Keratinocyte (primary cell): Measurements from ENCODE around the gene KRTAP9-1. TPM values are rescaled to one million over a fixed set of nuclear protein-coding genes. Genes with fewer than 3 reads are reported as not detected.

Experiments
- DNase-seq: peaks from one replicate; pipeline ENCODE4 v3.0.0-alpha.2; 2011; ENCODE audit warnings: low read depth, missing footprints, low spot score
- FAIRE-seq: peaks from 2 replicates; lab custom pipeline; 2011; peaks lifted over from hg19 to GRCh38; lab: Jason Lieb, UNC
- H2AFZ ChIP-seq: 2 replicates; pipeline ENCODE4 v1.6.0; 2012; ENCODE audit warnings: low read length, control low read depth, inconsistent platforms; ENCODE audit not compliant: control insufficient read depth
- H3K27ac ChIP-seq: 2 replicates; pipeline ENCODE4 v1.5.1; 2011; ENCODE audit warnings: low read length; ENCODE audit not compliant: control insufficient read depth, insufficient read depth
- H3K27me3 ChIP-seq: 3 replicates; pipeline ENCODE4 v1.6.0; 2011; ENCODE audit warnings: low read length; ENCODE audit not compliant: control insufficient read depth, insufficient read depth; ENCODE audit errors: extremely low read depth
- H3K36me3 ChIP-seq, 2 experiments: 2 replicates in 1 of 2; 3 replicates in 1 of 2; pipeline ENCODE4 v1.5.1; 2011; ENCODE audit warnings: low read length in 2 of 2, mild to moderate bottlenecking in 1 of 2; ENCODE audit not compliant: control insufficient read depth in 2 of 2, insufficient read depth in 2 of 2; ENCODE audit errors: extremely low read depth in 1 of 2
- H3K4me1 ChIP-seq: 3 replicates; pipeline ENCODE4 v1.5.1; 2011; ENCODE audit warnings: low read length; ENCODE audit not compliant: control insufficient read depth, insufficient read depth; ENCODE audit errors: extremely low read depth
- H3K4me2 ChIP-seq: 3 replicates; pipeline ENCODE4 v1.6.0; 2011; ENCODE audit warnings: low read depth, low read length; ENCODE audit not compliant: control insufficient read depth, insufficient read depth; ENCODE audit errors: extremely low read depth
- H3K4me3 ChIP-seq, 3 experiments: fragments of 200-600 bp in 1 of 3; sonication (generic) in 1 of 3; 2 replicates in 2 of 3; 3 replicates in 1 of 3; pipeline ENCODE4 v1.5.1; 2011 to 2016; ENCODE audit warnings: low read length in 3 of 3, mild to moderate bottlenecking in 3 of 3, control low read depth in 2 of 3, inconsistent platforms in 1 of 3, low read depth in 1 of 3, mixed read lengths in 1 of 3, mixed run types in 1 of 3, moderate library complexity in 1 of 3; ENCODE audit not compliant: control insufficient read depth in 2 of 3, insufficient read depth in 2 of 3; ENCODE audit errors: extremely low read depth in 1 of 3
- H3K79me2 ChIP-seq: 2 replicates; pipeline ENCODE4 v1.6.0; 2012; ENCODE audit warnings: low read length; ENCODE audit not compliant: control insufficient read depth, insufficient read depth
- H3K9ac ChIP-seq: 3 replicates; pipeline ENCODE4 v1.6.0; 2011; ENCODE audit warnings: low read length; ENCODE audit not compliant: control insufficient read depth, insufficient read depth; ENCODE audit errors: extremely low read depth
- H3K9me1 ChIP-seq: 3 replicates; pipeline ENCODE4 v1.6.0; 2011; ENCODE audit warnings: low read length; ENCODE audit not compliant: control insufficient read depth, insufficient read depth; ENCODE audit errors: extremely low read depth
- H3K9me3 ChIP-seq: 2 replicates; pipeline ENCODE4 v1.5.1; 2012; ENCODE audit warnings: low read depth, low read length; ENCODE audit not compliant: control insufficient read depth
- H4K20me1 ChIP-seq: 3 replicates; pipeline ENCODE4 v1.6.0; 2011; ENCODE audit warnings: low read length; ENCODE audit not compliant: control insufficient read depth, insufficient read depth; ENCODE audit errors: extremely low read depth
- CTCF ChIP-seq, 3 experiments: IDR thresholded peaks in 1 of 3; conservative IDR thresholded peaks in 1 of 3; optimal IDR thresholded peaks in 1 of 3; 2 replicates in 2 of 3; 3 replicates in 1 of 3; pipeline versions ENCODE3 to v1.5.1; 2011; ENCODE audit warnings: low read length in 3 of 3, mild to moderate bottlenecking in 3 of 3, moderate library complexity in 2 of 3, control low read depth in 1 of 3, inconsistent platforms in 1 of 3; ENCODE audit not compliant: insufficient read depth in 2 of 3; ENCODE audit errors: extremely low read depth in 1 of 3
- EZH2 ChIP-seq: IDR thresholded peaks from one replicate; pipeline ENCODE4 v1.6.1; 2012; ENCODE audit warnings: inconsistent platforms, mild to moderate bottlenecking, low read length, moderate library complexity
- dilution Hi-C: fragments of 300-500 bp; cut with MboI; formaldehyde crosslinking; loops from one replicate; pipeline ENCODE4 v1.7.0; 2020; ENCODE audit warnings: low sequenced_read_pairs; ENCODE audit not compliant: extremely low pct_ligation_motif_present
- polyA plus RNA-seq, 5 experiments: library from polyadenylated mRNA; depleted of rRNA in 3 of 5; stranded (reverse) in 3 of 5; stranded (forward) in 1 of 5; unstranded in 1 of 5; fragments of >200 nt; gene quantifications; 1 replicate in 1 of 5; 2 replicates in 3 of 5; 3 replicates in 1 of 5; pipeline versions ENCODE4 v1.2.1 to v1.2.3, GENCODE V29; 2011 to 2012; ENCODE audit warnings: missing spikeins in 2 of 5, low read depth in 1 of 5, low replicate concordance in 1 of 5

Gene KRTAP9-1
- polyA plus RNA-seq, 1 donor (not counting 4 experiments of a cell fraction or from before 2014, with no cell fraction given): not detected

- H3K79me2 ChIP-seq: no peaks in the 10 kb centered on the region
- H3K9me1 ChIP-seq: no peaks in the 10 kb centered on the region
- no peaks in the 10 kb centered on the region for H3K27me3 ChIP-seq
- dilution Hi-C loops: no loop called here
- DNase-seq (no peak), FAIRE-seq (no peak)
- no peak overlapping the region for H3K9ac ChIP-seq
- no peaks in the 10 kb centered on the region for H3K36me3 ChIP-seq
- H3K9me3 ChIP-seq: no peaks in the 10 kb centered on the region
- no peak overlapping the region for H3K27ac ChIP-seq
- H3K4me2 ChIP-seq: no peak overlapping the region
- no peaks in the 10 kb centered on the region for H4K20me1 ChIP-seq
- no peak overlapping the region for H2AFZ ChIP-seq
- H3K4me3 ChIP-seq: no peak overlapping the region
- no peaks in the 10 kb centered on the region for H3K4me1 ChIP-seq
- no peak for TF ChIP-seq EZH2
- TF ChIP-seq CTCF (optimal IDR thresholded peaks at IDR 0.05 in 1 of 3, IDR thresholded peaks at IDR 0.05 in 1 of 3, conservative IDR thresholded peaks at IDR 0.05 in 1 of 3; ENCODE audit: extremely low read depth in 1 of 3, insufficient read depth in 2 of 3, low read length in 3 of 3): no peak
Observed at GRCh38 chr17:41185001-41185400, 4.7 kb upstream of the KRTAP9-1 start.

- Histone ChIP-seq H3K36me3 (no peaks in the 10 kb centered on the region), H3K4me1 (no peaks in the 10 kb centered on the region), H3K9me1 (no peaks in the 10 kb centered on the region), H3K79me2 (no peaks in the 10 kb centered on the region), H3K4me3 (no peak overlapping the region), H3K9me3 (no peaks in the 10 kb centered on the region), H3K27ac (no peak overlapping the region), H2AFZ (no peak overlapping the region), H3K27me3 (no peaks in the 10 kb centered on the region), H4K20me1 (no peaks in the 10 kb centered on the region), H3K4me2 (no peak overlapping the region), H3K9ac (no peak overlapping the region)
- FAIRE-seq (no peak), DNase-seq (no peak)
- TF ChIP-seq CTCF (optimal IDR thresholded peaks at IDR 0.05 in 1 of 3, IDR thresholded peaks at IDR 0.05 in 1 of 3, conservative IDR thresholded peaks at IDR 0.05 in 1 of 3; ENCODE audit: extremely low read depth in 1 of 3, insufficient read depth in 2 of 3, low read length in 3 of 3): no peak
- TF ChIP-seq EZH2: no peak
- dilution Hi-C loops: no loop called here
Observed at GRCh38 chr17:41186872-41187271, 2.8 kb upstream of the KRTAP9-1 start.
